MG63 (cell line): Measurements from ENCODE around the gene PCDHGC3. TPM values are rescaled to one million over a fixed set of nuclear protein-coding genes. Genes with fewer than 3 reads are reported as not detected.
A peak's percentile ranks its signal among the peaks of the same experiment; 100 is the strongest.

Source experiments
- DNase-seq: peaks from one replicate; pipeline ENCODE4 v3.0.0-alpha.2; 2020
- H3K27me3 ChIP-seq: fragments of 250-450 bp; sonication (Bioruptor Pico); 2 replicates; pipeline ENCODE4 v1.5.1; 2020; ENCODE audit warnings: mild to moderate bottlenecking, moderate library complexity
- H3K36me3 ChIP-seq: fragments of 250-450 bp; sonication (Bioruptor Pico); 2 replicates; pipeline ENCODE4 v1.5.1; 2020; ENCODE audit warnings: mild to moderate bottlenecking, moderate library complexity
- H3K4me3 ChIP-seq: fragments of 250-450 bp; sonication (Bioruptor Pico); 2 replicates; pipeline ENCODE4 v1.5.1; 2020; ENCODE audit warnings: mild to moderate bottlenecking, moderate library complexity
- H3K9me3 ChIP-seq: fragments of 250-450 bp; sonication (Bioruptor Pico); 2 replicates; pipeline ENCODE4 v1.5.1; 2020; ENCODE audit warnings: mild to moderate bottlenecking, moderate library complexity
- total RNA-seq: library from RNA; depleted of rRNA; stranded (reverse); fragments of >200 nt; shearing (Covaris generic); gene quantifications from 2 replicates; pipeline ENCODE4 v1.2.3, GENCODE V29; 2014; ENCODE audit warnings: low replicate concordance

The PCDHGC3 gene
- total RNA-seq, 1 experiment from 2014 or later, result 42.3 TPM

GRCh38 chr5:141493500-141494422 is 18.0 kb downstream of the PCDHGC3 start:
- no peaks in the 10 kb centered on the region for H3K9me3 ChIP-seq
- H3K27me3 ChIP-seq, result no peaks in the 10 kb centered on the region
- peaks cover 61% of the 10 kb centered on the region for H3K36me3 ChIP-seq
- H3K4me3 ChIP-seq, result no peak overlapping the region
- no peak for DNase-seq

- no peak for DNase-seq
- H3K4me3 ChIP-seq, result no peak overlapping the region
- H3K27me3 ChIP-seq, result no peaks in the 10 kb centered on the region
- H3K36me3 ChIP-seq, result peaks cover 52% of the 10 kb centered on the region
- no peaks in the 10 kb centered on the region for H3K9me3 ChIP-seq
These were observed 19.1 kb downstream of the PCDHGC3 start for GRCh38 chr5:141494761-141495452.

- peaks cover 50% of the 10 kb centered on the region for H3K36me3 ChIP-seq
- no peak for DNase-seq
- no peak overlapping the region for H3K4me3 ChIP-seq
- H3K27me3 ChIP-seq, result no peaks in the 10 kb centered on the region
- H3K9me3 ChIP-seq, result no peaks in the 10 kb centered on the region
These were observed 19.7 kb downstream of the PCDHGC3 start for GRCh38 chr5:141495453-141495811.

GRCh38 chr5:141496038-141496437 is 20.3 kb downstream of the PCDHGC3 start:
- no peak for DNase-seq
- Histone ChIP-seq H3K4me3 (no peak overlapping the region), H3K27me3 (no peaks in the 10 kb centered on the region), H3K36me3 (peaks cover 46% of the 10 kb centered on the region), H3K9me3 (no peaks in the 10 kb centered on the region)

- no peaks in the 10 kb centered on the region for H3K9me3 ChIP-seq
These were observed 26.0 kb downstream of the PCDHGC3 start for GRCh38 chr5:141501761-141502160.

GRCh38 chr5:141503681-141504080 is 27.9 kb downstream of the PCDHGC3 start:
- no peak overlapping the region for H3K4me3 ChIP-seq
- no peaks in the 10 kb centered on the region for H3K9me3 ChIP-seq
- no peak for DNase-seq
- no peaks in the 10 kb centered on the region for H3K27me3 ChIP-seq
- peaks cover 48% of the 10 kb centered on the region for H3K36me3 ChIP-seq

More at GRCh38 chr5:141501761-141502160, 26.0 kb downstream of the PCDHGC3 start:
- Histone ChIP-seq H3K36me3 (peaks cover 57% of the 10 kb centered on the region), H3K27me3 (no peaks in the 10 kb centered on the region), H3K4me3 (no peak overlapping the region)
- no peak for DNase-seq

GRCh38 chr5:141504216-141504615 is 28.4 kb downstream of the PCDHGC3 start:
- Histone ChIP-seq H3K9me3 (no peaks in the 10 kb centered on the region), H3K4me3 (no peak overlapping the region)
- DNase-seq, result no peak

GRCh38 chr5:141506381-141507155 is 30.8 kb downstream of the PCDHGC3 start:
- H3K9me3 ChIP-seq, result no peaks in the 10 kb centered on the region
- no peak overlapping the region for H3K4me3 ChIP-seq
- H3K36me3 ChIP-seq, result peaks cover 58% of the 10 kb centered on the region
- H3K27me3 ChIP-seq, result no peaks in the 10 kb centered on the region
- no peak for DNase-seq

More at GRCh38 chr5:141504216-141504615, 28.4 kb downstream of the PCDHGC3 start:
- Histone ChIP-seq H3K27me3 (no peaks in the 10 kb centered on the region), H3K36me3 (peaks cover 48% of the 10 kb centered on the region)

GRCh38 chr5:141507387-141508091 is 31.8 kb downstream of the PCDHGC3 start:
- Histone ChIP-seq H3K27me3 (no peaks in the 10 kb centered on the region), H3K36me3 (peaks cover 61% of the 10 kb centered on the region), H3K4me3 (no peak overlapping the region), H3K9me3 (no peaks in the 10 kb centered on the region)
- peak; percentile 97 for DNase-seq

- Histone ChIP-seq H3K4me3 (peak overlapping the region; percentile 22), H3K9me3 (no peaks in the 10 kb centered on the region), H3K36me3 (peaks cover 66% of the 10 kb centered on the region), H3K27me3 (no peaks in the 10 kb centered on the region)
- no peak for DNase-seq
These were observed 32.7 kb downstream of the PCDHGC3 start for GRCh38 chr5:141508440-141508797.

- peak overlapping the region; percentile 22 for H3K4me3 ChIP-seq
- no peaks in the 10 kb centered on the region for H3K27me3 ChIP-seq
- peak; percentile 99 for DNase-seq
- H3K36me3 ChIP-seq, result peaks cover 63% of the 10 kb centered on the region
- no peaks in the 10 kb centered on the region for H3K9me3 ChIP-seq
These were observed 33.2 kb downstream of the PCDHGC3 start for GRCh38 chr5:141508798-141509611.

- H3K36me3 ChIP-seq, result peaks cover 59% of the 10 kb centered on the region
- no peaks in the 10 kb centered on the region for H3K27me3 ChIP-seq
These were observed 34.4 kb downstream of the PCDHGC3 start for GRCh38 chr5:141510160-141510559.

GRCh38 chr5:141510850-141511601 is 35.3 kb downstream of the PCDHGC3 start:
- Histone ChIP-seq H3K27me3 (no peaks in the 10 kb centered on the region), H3K4me3 (no peak overlapping the region)

More at GRCh38 chr5:141510160-141510559, 34.4 kb downstream of the PCDHGC3 start:
- no peak for DNase-seq
- H3K4me3 ChIP-seq, result no peak overlapping the region
- no peaks in the 10 kb centered on the region for H3K9me3 ChIP-seq

GRCh38 chr5:141511771-141512325 is 36.1 kb downstream of the PCDHGC3 start:
- H3K27me3 ChIP-seq, result no peaks in the 10 kb centered on the region
- H3K9me3 ChIP-seq, result no peaks in the 10 kb centered on the region
- DNase-seq, result no peak
- peaks cover 60% of the 10 kb centered on the region for H3K36me3 ChIP-seq
- H3K4me3 ChIP-seq, result no peak overlapping the region

More at GRCh38 chr5:141510850-141511601, 35.3 kb downstream of the PCDHGC3 start:
- H3K9me3 ChIP-seq, result no peaks in the 10 kb centered on the region
- no peak for DNase-seq
- H3K36me3 ChIP-seq, result peaks cover 57% of the 10 kb centered on the region
